ENCODE results near the gene OSBPL5. TPM values are rescaled to one million over a fixed set of nuclear protein-coding genes. Genes with fewer than 3 reads are reported as not detected.

Gene OSBPL5
- total RNA-seq, 1 donor from 2014 or later, result 31.4 TPM

GRCh38 chr11:3126207-3126865, 38.8 kb downstream of the OSBPL5 start:
- H3K4me1 Mint-ChIP-seq, result no peaks in the 10 kb centered on the region
- H3K4me3 Mint-ChIP-seq, result no peak overlapping the region
- peaks cover under 1% of the 10 kb centered on the region for H3K36me3 Mint-ChIP-seq (ENCODE audit: low read depth)
- H3K9me3 Mint-ChIP-seq, result no peaks in the 10 kb centered on the region
- H3K27ac Mint-ChIP-seq (ENCODE audit: unreplicated experiment), result no peak overlapping the region
- H3K27me3 Mint-ChIP-seq (ENCODE audit: low read depth), result no peaks in the 10 kb centered on the region
- DNase-seq (ENCODE audit: low read depth, low spot score), result no peak
- TF ChIP-seq, protein P1, sequence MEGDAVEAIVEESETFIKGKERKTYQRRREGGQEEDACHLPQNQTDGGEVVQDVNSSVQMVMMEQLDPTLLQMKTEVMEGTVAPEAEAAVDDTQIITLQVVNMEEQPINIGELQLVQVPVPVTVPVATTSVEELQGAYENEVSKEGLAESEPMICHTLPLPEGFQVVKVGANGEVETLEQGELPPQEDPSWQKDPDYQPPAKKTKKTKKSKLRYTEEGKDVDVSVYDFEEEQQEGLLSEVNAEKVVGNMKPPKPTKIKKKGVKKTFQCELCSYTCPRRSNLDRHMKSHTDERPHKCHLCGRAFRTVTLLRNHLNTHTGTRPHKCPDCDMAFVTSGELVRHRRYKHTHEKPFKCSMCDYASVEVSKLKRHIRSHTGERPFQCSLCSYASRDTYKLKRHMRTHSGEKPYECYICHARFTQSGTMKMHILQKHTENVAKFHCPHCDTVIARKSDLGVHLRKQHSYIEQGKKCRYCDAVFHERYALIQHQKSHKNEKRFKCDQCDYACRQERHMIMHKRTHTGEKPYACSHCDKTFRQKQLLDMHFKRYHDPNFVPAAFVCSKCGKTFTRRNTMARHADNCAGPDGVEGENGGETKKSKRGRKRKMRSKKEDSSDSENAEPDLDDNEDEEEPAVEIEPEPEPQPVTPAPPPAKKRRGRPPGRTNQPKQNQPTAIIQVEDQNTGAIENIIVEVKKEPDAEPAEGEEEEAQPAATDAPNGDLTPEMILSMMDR (conservative IDR thresholded peaks at IDR 0.05), result no peak

GRCh38 chr11:3124821-3125220, 40.3 kb downstream of the OSBPL5 start:
- no peak for DNase-seq (ENCODE audit: low read depth, low spot score)
- H3K36me3 Mint-ChIP-seq (ENCODE audit: low read depth), result peaks cover 5% of the 10 kb centered on the region
- no peak overlapping the region for H3K4me3 Mint-ChIP-seq
- no peak overlapping the region for H3K27ac Mint-ChIP-seq (ENCODE audit: unreplicated experiment)
- TF ChIP-seq, protein P1 (conservative IDR thresholded peaks at IDR 0.05), result no peak
- H3K9me3 Mint-ChIP-seq, result no peaks in the 10 kb centered on the region
- H3K4me1 Mint-ChIP-seq, result no peaks in the 10 kb centered on the region
- no peaks in the 10 kb centered on the region for H3K27me3 Mint-ChIP-seq (ENCODE audit: low read depth)

DNA sequence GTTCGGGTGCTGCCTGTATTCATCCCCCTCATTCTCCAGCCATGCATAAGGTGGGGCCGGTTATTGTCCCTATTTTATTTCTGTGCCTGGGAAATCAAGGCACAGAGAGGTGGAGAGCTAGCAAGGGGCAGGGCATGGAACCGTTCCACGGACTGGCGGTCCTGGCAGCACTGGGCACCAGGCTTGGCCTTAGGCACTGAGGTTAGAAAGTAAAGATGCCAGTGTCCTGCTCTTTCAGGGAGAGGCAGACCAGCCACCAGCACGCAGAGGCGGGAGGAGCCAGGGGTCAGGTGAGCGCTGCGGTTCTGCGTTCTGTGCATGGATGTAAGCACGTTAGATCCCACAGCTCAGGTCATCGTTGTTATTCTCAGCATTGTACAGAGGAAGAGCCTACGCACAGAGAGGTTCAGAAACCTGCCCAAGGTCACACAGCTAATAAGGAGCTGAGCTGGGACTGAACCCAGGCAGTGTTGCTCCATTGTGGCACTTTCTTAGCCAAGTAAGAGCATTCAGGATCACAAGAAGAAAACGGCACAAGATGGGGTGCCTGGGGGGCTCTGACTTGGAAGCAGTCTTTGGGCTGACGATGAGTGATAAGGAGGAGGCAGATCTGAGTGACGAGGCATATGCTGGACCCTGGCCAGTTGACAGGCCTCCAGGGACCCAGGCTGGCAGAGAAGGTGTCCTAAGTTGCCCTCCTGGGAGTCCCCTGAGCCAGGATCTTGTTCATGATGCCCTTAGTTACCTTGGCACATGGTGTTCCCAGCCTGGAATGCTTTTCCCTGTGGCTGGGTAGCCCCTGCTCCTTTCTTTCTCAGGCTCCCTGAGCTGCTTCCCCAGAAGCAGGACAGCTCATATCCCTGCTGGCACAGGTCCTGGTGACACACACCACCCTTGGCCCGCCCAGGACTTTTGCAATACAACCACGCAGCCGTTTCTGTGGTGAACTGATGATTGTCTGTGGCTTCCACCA, 41.1 kb downstream of the OSBPL5 start:
- Mint-ChIP-seq H3K27ac (ENCODE audit: unreplicated experiment) (no peak overlapping the region), H3K4me1 (no peaks in the 10 kb centered on the region), H3K4me3 (no peak overlapping the region), H3K27me3 (ENCODE audit: low read depth) (no peaks in the 10 kb centered on the region), H3K36me3 (ENCODE audit: low read depth) (peaks cover 5% of the 10 kb centered on the region), H3K9me3 (no peaks in the 10 kb centered on the region)
- TF ChIP-seq, protein P1 (conservative IDR thresholded peaks at IDR 0.05), result no peak
- DNase-seq (ENCODE audit: low read depth, low spot score), result no peak

GRCh38 chr11:3123305-3123704, 41.8 kb downstream of the OSBPL5 start:
- TF ChIP-seq, protein P1 (conservative IDR thresholded peaks at IDR 0.05), result no peak
- H3K9me3 Mint-ChIP-seq, result no peaks in the 10 kb centered on the region
- H3K4me3 Mint-ChIP-seq, result no peak overlapping the region
- no peaks in the 10 kb centered on the region for H3K27me3 Mint-ChIP-seq (ENCODE audit: low read depth)
- DNase-seq (ENCODE audit: low read depth, low spot score), result no peak
- peaks cover 6% of the 10 kb centered on the region for H3K36me3 Mint-ChIP-seq (ENCODE audit: low read depth)
- H3K27ac Mint-ChIP-seq (ENCODE audit: unreplicated experiment), result no peak overlapping the region
- H3K4me1 Mint-ChIP-seq, result no peaks in the 10 kb centered on the region

DNA sequence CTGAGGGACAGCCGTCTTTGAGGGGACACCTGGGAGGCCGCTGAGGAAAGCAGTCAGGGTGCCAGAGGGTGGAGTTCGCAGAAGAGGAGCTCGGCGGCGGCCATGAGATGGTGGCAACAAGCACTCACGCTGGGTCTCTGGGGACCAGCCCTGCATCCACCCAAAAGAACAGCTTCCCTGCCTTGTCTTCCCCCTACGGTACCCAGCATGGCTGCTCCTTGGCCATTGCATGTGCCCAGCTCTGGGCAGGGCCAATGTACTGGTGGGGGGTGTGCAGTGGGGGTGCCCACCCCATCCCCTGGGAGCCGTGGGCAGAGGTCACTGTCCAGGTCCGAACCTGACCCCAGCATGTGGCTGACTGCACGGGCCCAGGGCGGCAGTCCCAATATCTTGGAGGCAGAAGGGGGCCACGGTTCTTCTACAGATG, 42.3 kb downstream of the OSBPL5 start:
- peaks cover 12% of the 10 kb centered on the region for H3K36me3 Mint-ChIP-seq (ENCODE audit: low read depth)
- no peaks in the 10 kb centered on the region for H3K4me1 Mint-ChIP-seq
- TF ChIP-seq, protein P1 (conservative IDR thresholded peaks at IDR 0.05), result no peak
- no peak overlapping the region for H3K4me3 Mint-ChIP-seq
- peaks cover 2% of the 10 kb centered on the region for H3K9me3 Mint-ChIP-seq
- no peaks in the 10 kb centered on the region for H3K27me3 Mint-ChIP-seq (ENCODE audit: low read depth)
- no peak for DNase-seq (ENCODE audit: low read depth, low spot score)
- no peak overlapping the region for H3K27ac Mint-ChIP-seq (ENCODE audit: unreplicated experiment)
